Pancreas (tissue), 10 donors: Measurements from ENCODE around the gene AFF3. TPM values are rescaled to one million over a fixed set of nuclear protein-coding genes. Genes with fewer than 3 reads are reported as not detected.

Experiments
- ATAC-seq, 4 donors: fragments of 200-7000 bp; cut with Tn5 transposase; one replicate each; pipeline versions ENCODE4 v1.8.0 to v1.9.1; 2020; ENCODE audit warnings: mild to moderate bottlenecking in 4 of 4, moderate library complexity in 4 of 4
- DNase-seq, 6 donors: peaks; one replicate each; pipeline ENCODE4 v3.0.0-alpha.2; 2020
- FAIRE-seq: peaks from 2 replicates; lab custom pipeline; 2012; peaks lifted over from hg19 to GRCh38; lab: Jason Lieb, UNC
- H3K27ac ChIP-seq, 4 donors: fragments of 200-600 bp; sonication (generic); 1 replicate in 3 of 4; 2 replicates in 1 of 4; pipeline versions ENCODE4 v1.5.0 to v1.8.0; 2020
- H3K27me3 ChIP-seq, 4 donors: fragments of 200-600 bp; one replicate each; pipeline ENCODE4 v1.8.0; 2021
- H3K36me3 ChIP-seq, 3 donors: fragments of 200-600 bp; sonication (generic) in 1 of 3; one replicate each; pipeline versions ENCODE4 v1.5.0 to v1.8.0; 2020 to 2021
- H3K4me1 ChIP-seq, 3 donors: fragments of 200-600 bp; one replicate each; pipeline ENCODE4 v1.8.0; 2021
- H3K4me3 ChIP-seq, 4 donors: fragments of 200-600 bp; sonication (generic) in 2 of 4; one replicate each; pipeline versions ENCODE4 v1.5.0 to v1.8.0; 2020 to 2021
- H3K9me3 ChIP-seq, 4 donors: fragments of 200-600 bp; one replicate each; pipeline ENCODE4 v1.8.0; 2021
- CTCF ChIP-seq, 4 donors: fragments of 200-600 bp; sonication (generic) in 3 of 4; IDR thresholded peaks; one replicate each; pipeline versions ENCODE4 v1.5.0 to v1.8.0; 2021; ENCODE audit warnings: antibody characterized with exemption in 4 of 4
- WGBS, 2 donors: extraction: QIAGEN DNeasy Blood & Tissue Kit; methylation state at CpG; one replicate each; pipeline ENCODE4 v1.1.7; 2013; 5-methylcytosine and 5-hydroxymethylcytosine counted together
- intact Hi-C, 3 donors: fragments of 100-400 bp; cut with DNase I; formaldehyde crosslinking; loops; one replicate each; pipeline versions ENCODE4 v1.11.1 to v1.14.2; 2022
- polyA plus RNA-seq, 2 donors: library from polyadenylated mRNA; stranded (reverse); fragments of 200-250 nt; gene quantifications; one replicate each; pipeline ENCODE4 v1.2.3, GENCODE V29; 2013
- total RNA-seq, 6 donors: library from RNA; stranded (reverse); fragmentation: NEBNext Ultra II Directional in 4 of 6; extraction: Animal tissue kit (Norgen Biotek cat#: 25700) in 4 of 6; gene quantifications; one replicate each; pipeline versions ENCODE4 v1.2.1 to v1.2.4, GENCODE V29; 2021 to 2023
- donor health status: healthy with polysubstance abuse.
- donor health status: DM: no; HTN: no; CAD: no; lungs with moderate emphysema.
- donor health status: DM: no; HTN: no; CAD: no.
- donor health status: control.
- donor health status: control.
- donor health status: Bipolar disorder and iron deficiency.
- donor health status: DM: yes; HTN: yes; CAD: no.
- donor health status: DM: no; HTN: no; CAD: no.
- donor health status: DM: no; HTN: no; CAD: no.
- donor health status: DM: yes; HTN: yes; CAD: no.

AFF3 gene
- total and polyA plus RNA-seq, 8 donors, result 0.19 to 1.1 (median 0.54) TPM

GRCh38 chr2:99863236-99863902 lies 279.0 kb downstream of the AFF3 start:
- FAIRE-seq (no peak), ATAC-seq (no peak), DNase-seq (no peak)
- TF ChIP-seq CTCF (IDR thresholded peaks at IDR 0.05), result no peak
- no peaks in the 10 kb centered on the region for H3K4me1 ChIP-seq
- H3K27ac ChIP-seq, result no peak overlapping the region
- peaks cover 0 to 3% (median 0%) of the 10 kb centered on the region in 4 donors for H3K27me3 ChIP-seq
- no peak overlapping the region for H3K4me3 ChIP-seq
- intact Hi-C loops, result no loop called here
- no peaks in the 10 kb centered on the region for H3K9me3 ChIP-seq
- 81 to 89% methylated on average over 4 of the region's 4 CpGs for WGBS, 2 donors
- H3K36me3 ChIP-seq, result no peaks in the 10 kb centered on the region

GRCh38 chr2:99862566-99862965 lies 279.8 kb downstream of the AFF3 start:
- DNase-seq, result no peak
- Histone ChIP-seq H3K9me3 (no peaks in the 10 kb centered on the region), H3K4me1 (no peaks in the 10 kb centered on the region), H3K36me3 (no peaks in the 10 kb centered on the region), H3K27ac (no peak overlapping the region), H3K27me3 (peaks cover 0 to 3% (median 0%) of the 10 kb centered on the region in 4 donors), H3K4me3 (no peak overlapping the region)
- ATAC-seq, result no peak
- WGBS, 2 donors, result 39 to 52% methylated on average over 3 of the region's 3 CpGs
- intact Hi-C loops, result no loop called here
- TF ChIP-seq CTCF (IDR thresholded peaks at IDR 0.05), result no peak
- FAIRE-seq, result no peak

- Histone ChIP-seq H3K9me3 (no peaks in the 10 kb centered on the region), H3K27me3 (peaks cover 0 to 6% (median 0%) of the 10 kb centered on the region in 4 donors), H3K4me1 (no peaks in the 10 kb centered on the region), H3K4me3 (no peak overlapping the region), H3K27ac (no peak overlapping the region), H3K36me3 (no peaks in the 10 kb centered on the region)
- no peak for ATAC-seq
- no peak for FAIRE-seq
- no peak for DNase-seq
- no peak for TF ChIP-seq CTCF (IDR thresholded peaks at IDR 0.05)
- intact Hi-C loops, result no loop called here
- 58 to 59% methylated on average over 2 of the region's 2 CpGs for WGBS, 2 donors
Measured at GRCh38 chr2:99861376-99861760, 281.0 kb downstream of the AFF3 start.

- ATAC-seq (no peak), FAIRE-seq (no peak), DNase-seq (no peak)
- Histone ChIP-seq H3K27ac (no peak overlapping the region), H3K36me3 (no peaks in the 10 kb centered on the region), H3K4me1 (no peaks in the 10 kb centered on the region), H3K9me3 (no peaks in the 10 kb centered on the region), H3K4me3 (no peak overlapping the region), H3K27me3 (peaks cover 0 to 3% (median 0%) of the 10 kb centered on the region in 4 donors)
- intact Hi-C loops, result no loop called here
- 81 to 83% methylated on average over 4 of the region's 4 CpGs for WGBS, 2 donors
- no peak for TF ChIP-seq CTCF (IDR thresholded peaks at IDR 0.05)
Measured at GRCh38 chr2:99860720-99861375, 281.5 kb downstream of the AFF3 start.
